Activated T-helper 9 cell treated with anti-CD3 and anti-CD28 coated beads, Interleukin-2, amount 50 U/mL, for 16 hours (primary cell): ENCODE measurements around the gene KRT16.
A peak's percentile ranks its signal among the peaks of the same experiment; 100 is the strongest.
"Not testable (repeated sequence)": the region's sequence is repeated elsewhere in the genome, so short reads cannot be mapped to it uniquely, and the experiment has no call there.

Source experiments
- DNase-seq: peaks from one replicate; pipeline ENCODE4 v3.0.0-alpha.2; 2020; ENCODE audit warnings: low read depth

KRT16 gene

DNA sequence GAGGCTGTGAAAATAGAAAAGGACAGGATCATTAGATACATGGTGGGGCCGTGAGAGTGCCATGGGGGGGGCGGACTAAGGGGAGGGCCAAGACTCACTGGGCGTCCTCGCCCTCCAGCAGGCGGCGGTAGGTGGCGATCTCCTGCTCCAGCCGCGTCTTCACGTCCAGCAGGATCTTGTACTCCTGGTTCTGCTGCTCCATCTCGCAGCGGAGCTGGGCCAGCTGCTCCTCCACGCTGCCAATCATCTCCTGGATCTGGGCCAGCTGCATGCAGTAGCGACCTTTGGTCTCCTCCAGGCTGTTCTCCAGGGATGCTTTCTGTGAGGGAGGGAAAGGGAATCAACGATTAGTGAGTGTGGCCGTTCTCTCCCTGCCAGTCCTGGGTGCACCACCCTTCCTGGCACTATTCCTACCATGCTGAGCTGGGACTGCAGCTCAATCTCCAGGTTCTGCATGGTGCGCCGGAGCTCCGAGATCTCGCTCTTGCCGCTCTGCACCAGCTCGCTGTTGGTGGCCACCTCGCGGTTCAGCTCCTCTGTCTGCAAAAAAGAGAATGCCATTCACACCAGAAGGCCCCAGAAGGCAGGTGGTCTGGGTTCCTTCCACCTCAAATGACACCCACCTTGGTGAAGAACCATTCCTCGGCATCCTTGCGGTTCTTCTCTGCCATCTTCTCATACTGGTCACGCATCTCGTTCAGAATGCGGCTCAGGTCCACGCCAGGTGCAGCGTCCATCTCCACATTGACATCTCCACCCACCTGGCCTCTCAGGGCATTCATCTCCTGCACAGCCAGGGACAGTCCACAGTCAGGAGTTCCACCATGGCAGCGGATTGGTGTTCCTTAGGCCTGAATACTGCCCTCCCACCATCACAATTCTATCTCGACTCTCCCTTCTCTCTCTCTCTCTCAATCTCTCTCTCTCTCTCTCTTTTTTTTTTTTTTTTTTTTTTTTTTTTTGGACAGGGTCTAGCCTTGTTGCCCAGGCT lies 29.1 kb downstream of the KRT16 start:
- no peak for DNase-seq

DNA sequence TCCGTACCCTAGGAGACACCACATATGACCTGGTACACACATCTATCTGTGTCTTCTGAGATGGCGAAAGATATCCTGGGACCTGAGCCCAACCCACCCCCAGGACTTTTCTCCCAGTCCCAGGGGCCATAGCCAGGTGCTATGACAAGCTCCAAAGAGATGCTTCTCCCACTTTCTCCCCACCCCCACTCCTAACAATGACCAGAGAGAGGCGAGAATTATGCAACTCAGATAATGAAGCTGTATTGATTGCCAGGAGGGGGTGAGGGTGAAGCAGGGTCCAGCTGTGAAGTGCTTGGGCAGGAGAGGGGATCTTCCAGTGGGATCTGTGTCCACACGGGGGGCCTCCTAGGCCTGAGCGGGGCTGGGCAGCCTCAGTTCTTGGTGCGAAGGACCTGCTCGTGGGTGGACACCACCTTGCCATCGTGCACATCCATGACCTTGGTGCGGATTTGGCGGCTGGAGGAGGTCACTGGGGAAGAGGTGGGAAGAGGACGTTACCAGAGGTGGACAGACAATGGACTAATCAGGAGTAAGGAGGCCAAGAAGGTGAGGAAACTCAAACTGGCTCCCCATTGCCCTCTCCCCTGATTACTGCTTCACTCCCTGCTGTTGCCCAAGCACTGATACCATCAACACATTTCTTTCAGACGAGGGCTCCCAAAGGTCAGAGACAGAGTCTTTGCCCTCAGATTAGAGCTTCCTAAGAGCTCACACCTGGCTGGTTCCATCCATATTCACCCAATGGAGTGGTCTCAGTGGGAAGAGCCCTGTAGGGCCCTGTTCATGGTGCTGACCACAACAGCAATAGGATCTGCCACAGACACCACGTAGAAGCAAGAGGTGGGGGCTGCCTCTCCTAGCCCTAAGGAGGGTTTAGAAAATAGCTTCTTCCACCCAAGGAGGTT lies 30.3 kb downstream of the KRT16 start:
- not testable (repeated sequence) for DNase-seq

DNA sequence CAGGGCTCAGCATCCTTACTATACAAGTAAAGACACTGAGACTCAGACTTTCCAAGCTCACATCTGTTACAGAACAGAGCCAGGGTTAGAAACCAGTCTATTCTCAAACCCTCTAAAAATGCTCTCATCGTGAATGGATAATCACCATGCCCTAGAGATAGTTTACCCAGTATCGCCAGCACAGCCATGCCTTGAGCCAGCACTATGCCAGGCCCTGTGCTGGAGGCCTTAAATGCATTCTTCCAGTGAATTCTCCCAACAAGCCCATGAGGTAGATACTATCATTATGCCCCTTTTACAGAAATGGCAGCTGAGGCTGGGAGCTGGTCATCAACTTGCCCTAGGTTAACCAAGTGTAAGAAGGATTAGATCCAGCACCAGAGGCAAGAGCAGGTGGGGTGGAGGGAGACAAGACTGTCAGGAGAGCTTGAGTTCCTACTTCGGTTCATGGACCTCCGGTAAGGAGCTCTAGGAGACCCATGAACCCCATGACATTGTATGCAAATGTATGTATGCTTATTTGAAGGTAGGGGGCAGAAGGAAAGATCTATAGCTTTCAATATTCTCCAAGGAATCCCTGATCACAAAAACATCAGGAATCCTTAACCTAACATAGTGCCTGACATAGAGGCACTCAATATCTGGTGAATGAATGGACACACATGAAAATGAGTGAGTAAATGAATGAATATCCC lies 31.1 kb downstream of the KRT16 start:
- no peak for DNase-seq

DNA sequence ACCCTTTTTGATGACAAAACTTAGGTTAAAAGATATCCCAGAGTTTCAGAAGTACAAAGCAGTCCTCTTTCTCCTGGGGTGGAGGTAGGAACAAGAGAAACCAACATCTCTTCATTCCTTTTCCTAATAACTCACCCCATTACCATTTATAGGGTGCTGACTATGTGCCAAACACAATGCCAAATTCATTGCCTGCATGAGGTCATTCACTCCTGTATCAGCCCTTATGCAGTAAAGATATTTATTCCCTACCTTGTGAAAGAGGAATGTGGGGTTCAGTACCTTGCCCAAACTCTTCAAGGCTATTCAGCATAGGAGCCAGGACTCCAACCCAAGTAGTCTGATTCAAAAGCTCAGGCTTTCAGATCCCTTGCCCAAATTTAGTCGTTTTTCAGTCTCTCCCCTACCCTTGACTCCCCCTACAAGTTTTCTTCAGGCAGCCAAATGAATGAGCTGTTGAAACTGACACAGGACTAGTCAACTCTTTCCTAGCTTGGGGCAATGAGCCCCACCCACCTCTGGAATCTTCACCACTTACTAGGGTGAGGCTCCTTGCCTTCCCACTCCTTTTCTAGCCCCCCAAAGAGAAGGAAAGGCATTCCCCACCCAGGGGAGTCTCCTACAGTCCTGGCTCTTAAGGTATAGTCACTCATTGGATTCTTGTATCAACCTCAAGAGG lies 31.7 kb downstream of the KRT16 start:
- DNase-seq = no peak

GRCh38 chr17:41580244-41580575 lies 32.4 kb downstream of the KRT16 start:
- no peak for DNase-seq

DNA sequence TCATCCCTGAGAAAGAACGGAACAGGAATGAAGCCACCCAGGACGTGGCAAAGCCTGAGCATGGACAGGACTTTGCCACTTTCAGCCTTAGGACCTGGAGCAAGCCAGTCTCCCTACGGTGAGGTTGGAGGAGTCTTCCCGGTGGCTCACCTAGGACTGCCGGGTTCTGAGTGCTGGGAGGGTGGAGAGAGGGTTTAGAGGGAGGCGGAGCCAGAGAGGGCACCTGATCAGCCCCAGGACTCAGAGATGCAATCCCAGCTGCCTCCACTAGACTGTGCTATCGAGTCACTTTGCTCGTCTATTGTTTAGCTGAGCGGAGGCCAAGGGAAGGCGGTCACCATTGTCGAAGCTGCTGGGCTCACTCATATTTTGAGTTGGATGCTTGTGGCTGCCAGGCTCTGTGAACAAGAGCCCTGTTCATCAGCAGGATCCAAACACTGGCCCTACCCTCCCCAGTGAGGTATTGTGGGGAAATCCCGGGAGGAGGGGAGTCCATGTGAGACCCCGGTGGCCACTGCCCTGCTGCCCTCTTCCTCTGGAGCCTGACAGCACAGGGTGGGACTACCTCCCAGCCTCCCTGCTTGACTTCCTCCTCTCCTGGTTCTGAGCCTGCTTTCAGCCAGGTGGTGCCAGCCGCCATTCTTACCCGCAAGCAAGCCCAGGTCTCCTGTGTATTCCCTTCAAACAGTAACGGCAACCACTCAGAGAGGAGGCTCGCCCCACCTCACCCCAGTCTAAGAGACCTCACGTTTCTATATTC lies 32.9 kb downstream of the KRT16 start:
- DNase-seq = peak; percentile 30

DNA sequence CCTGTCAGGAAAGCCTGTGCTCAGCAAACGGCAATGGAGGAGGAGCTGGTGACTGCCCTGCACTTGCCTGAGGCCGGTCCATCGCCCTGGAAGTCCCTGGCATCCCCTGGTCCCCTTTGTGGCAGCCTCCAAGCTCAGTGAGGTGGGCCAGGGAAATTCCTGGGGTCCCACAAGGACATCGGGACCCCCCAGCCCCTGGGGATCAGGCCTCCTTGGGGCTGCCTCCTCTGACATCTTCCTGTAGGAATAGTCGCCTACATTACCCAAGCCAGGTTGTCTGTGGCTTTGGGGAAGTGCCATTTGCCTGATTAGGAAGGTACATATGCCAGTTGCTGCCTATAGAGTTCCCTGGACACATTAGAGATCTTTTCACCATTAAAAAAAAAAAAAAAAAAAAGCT lies 33.6 kb downstream of the KRT16 start:
- DNase-seq = no peak

- DNase-seq = no peak
Observed at GRCh38 chr17:41578538-41578937, 34.0 kb downstream of the KRT16 start.

GRCh38 chr17:41576740-41577139 lies 35.8 kb downstream of the KRT16 start:
- DNase-seq = not testable (repeated sequence)

DNA sequence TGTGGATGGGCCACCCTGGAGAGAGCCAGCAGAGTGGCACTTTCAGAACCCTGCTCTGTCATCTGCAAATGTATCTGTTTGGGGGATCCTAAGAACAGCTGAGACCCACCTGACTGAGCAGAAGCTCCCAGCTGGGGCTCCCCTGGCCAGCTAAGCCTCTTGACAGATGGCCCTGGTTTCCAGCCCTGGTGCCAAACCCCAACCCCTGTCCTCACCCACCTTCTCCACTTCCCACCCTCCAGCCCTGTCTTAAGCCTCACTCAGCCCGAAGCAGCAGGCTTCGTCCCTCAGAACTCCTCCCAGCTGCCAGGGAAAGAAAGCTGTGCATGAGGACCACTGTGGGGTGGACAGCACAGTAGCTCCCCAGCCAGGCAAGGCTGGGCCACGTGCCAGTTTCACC lies 37.2 kb downstream of the KRT16 start:
- no peak for DNase-seq

DNA sequence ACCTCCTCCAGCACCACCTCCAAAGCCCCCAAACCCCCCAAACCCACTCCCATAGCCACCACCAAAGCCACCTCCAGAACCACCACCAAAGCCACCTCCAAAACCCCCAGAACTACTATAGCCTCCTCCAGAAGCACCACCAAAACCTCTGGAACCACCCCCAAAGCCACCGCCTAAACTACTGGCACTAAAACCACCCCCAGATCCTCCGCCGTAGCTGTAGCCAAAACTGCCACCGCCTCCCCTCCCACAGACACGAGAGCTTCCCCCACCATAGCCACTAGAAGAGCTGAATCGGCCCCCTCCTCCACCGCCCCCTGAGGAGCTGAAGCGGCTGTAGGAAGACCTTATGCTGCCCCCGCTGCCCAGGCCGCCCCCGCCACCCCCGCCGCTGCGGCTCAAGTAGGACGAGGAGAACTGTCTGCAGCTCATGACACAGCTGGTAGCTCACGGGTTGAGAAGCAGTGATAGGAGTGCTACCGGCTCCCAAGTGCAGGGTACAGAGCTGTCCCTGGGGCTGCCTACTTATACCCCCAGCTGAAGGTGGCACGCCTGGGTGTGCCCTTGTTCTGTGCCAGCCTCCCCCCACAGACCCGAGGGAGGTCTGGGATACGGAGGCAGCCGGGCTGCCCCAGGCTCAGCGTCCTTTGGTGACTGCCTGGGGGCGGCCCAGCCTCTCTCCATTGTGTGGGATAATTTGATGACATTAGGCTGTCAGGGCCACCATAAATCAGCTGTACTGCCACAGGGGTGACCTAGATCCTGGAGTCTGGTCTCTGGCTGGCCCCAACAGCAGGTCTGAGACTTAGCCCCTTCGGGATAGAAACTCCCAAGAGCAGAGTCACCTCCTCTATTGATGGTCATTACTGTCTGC lies 40.8 kb downstream of the KRT16 start, which contains the start of gene KRT9:
KRT9 (minus strand) TSS at position 499 of the 874 bp plus-strand sequence; CDS start at position 432, 67 bp downstream.
- no peak for DNase-seq

GRCh38 chr17:41567317-41567716 lies 45.2 kb downstream of the KRT16 start:
- no peak for DNase-seq

- DNase-seq = no peak
Observed at GRCh38 chr17:41565338-41565737, 47.2 kb downstream of the KRT16 start.

DNA sequence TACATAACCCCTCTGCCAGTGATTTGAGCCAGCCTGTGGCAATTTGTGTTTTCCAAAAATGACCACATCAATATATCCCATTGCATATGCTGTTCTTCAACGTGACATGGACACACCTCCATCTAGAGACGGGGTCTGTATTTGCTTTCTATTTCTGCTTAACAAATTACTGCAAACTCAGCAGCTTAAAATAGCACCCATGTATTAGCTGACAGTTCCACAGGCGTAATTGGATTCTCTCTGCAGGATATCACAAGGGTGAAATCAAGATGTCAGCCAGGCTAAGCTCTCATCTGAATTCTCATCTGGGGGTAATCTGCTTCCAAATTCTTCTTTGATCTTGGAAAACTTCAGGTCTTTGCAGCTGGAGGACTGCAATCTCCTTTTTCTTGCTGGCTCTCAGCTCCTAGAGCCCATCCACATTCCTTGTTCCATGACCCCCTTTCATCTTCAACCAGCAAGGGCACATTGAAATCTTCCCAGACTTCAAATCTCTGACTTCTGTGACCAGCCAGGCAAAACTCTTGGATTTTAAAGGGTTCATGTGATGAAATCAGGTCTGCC lies 48.9 kb downstream of the KRT16 start:
- DNase-seq = no peak

DNA sequence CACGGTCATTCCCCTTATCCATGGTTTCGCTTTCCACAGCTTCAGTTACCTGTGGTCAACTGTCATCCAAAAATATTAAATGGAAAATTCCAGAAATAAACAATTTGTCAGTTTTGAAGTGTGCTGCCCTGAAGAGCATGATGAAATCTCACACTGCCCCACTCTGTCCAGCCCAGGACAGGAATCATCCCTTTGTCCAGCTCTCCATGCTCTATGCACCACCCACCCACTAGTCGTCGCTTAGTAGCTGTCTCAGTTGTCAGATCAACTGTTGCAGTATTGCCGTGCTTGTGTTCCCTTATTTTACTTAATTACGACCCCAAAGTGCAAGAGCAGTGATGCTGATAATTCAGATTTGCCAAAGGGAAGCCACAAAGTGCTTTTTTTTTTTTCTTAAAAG lies 51.0 kb downstream of the KRT16 start:
- DNase-seq = no peak
